NCI-H2227 treated with DMSO at 0.1 percent for 48 hours (cell line): ENCODE data around the gene RGL1.

ENCODE experiments used
- DNase-seq: peaks from one replicate; lab custom pipeline; 2025; lab: John Stamatoyannopoulos, UW

Gene RGL1

DNA sequence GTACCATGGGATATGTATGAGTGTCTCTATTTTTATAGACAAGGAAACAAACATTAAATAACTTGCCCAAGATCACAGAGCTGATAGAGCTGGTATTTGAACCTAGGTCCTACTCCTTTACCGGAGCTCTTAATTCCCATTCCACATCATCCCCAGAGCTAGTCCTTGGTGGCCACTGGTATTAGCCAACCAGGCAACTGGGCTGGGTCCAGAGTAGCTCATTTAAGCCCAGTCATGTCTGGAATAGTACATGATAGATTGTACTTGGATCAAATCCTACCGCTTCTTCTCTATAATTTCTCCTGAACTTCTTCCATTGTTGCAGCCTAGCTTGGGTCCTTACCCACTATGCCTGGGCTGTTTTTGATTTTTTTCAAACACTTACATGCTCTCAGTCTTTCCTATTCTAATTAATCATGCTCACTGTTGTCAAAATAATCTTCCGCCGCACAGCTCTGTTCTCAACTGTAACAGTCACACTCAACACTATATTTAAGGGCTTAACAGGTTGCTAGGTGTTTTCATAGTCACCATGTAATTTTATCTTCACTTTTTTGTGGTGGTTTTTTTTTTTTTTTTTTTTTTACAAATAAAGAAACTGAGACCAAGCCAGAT is 152.4 kb downstream of the RGL1 start:
- peak; percentile 60 for DNase-seq

DNA sequence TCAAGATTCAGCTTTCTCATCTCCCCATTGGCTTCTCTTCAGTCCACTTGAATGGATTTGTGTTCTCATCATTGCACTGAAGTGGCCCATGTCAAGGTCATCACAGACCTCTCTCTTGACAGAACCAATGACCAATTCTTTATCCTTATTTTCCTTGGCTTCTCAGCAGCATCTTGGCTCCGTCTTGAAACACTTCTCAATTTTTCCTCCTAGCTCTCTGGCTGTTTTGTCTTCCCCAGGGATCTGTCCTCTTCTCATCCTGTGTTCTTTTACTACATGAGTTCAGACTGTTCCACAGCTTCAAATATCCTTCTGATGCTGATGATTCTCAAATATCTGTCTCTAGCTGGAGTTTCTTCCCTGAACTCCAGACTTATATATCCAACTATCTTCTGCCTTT is 154.0 kb downstream of the RGL1 start:
- DNase-seq: no peak

DNA sequence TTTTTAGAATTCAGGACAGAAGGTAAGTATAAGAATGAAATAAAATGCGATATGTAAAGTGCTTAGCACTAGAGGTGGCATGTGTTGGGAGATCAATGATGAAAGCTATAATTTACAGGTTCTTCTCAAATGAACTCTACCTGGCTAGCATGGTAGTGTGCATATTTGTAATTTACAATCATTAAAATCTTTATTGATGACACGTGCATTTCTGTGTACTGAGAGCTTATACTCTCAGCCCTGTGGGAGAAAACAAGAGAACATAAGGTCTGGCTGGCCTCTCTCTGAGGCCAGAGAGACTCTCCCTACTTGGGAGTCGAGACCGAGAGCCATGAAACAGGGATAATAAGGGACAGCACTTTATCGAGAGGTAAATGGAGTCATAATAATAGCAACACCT is 156.2 kb downstream of the RGL1 start:
- DNase-seq: no peak

DNA sequence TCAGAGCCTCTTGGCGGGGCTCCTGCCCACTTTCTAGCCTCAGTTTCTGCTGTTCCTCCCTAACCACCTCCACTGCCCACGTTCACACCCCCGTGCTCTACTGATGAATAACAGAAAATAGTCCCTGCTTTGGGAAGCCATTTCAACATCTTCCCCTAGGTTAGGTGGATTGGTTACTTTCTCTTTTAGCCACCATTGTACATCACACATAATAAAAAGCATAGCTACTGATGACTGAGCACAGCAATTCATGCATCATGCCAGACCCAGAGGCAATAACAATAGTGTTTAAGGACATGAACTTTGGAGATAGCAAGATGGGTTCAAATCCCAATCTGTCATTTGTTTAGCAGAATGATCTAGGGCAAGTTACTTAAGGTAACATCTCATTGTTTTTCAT is 158.0 kb downstream of the RGL1 start:
- no peak for DNase-seq

DNA sequence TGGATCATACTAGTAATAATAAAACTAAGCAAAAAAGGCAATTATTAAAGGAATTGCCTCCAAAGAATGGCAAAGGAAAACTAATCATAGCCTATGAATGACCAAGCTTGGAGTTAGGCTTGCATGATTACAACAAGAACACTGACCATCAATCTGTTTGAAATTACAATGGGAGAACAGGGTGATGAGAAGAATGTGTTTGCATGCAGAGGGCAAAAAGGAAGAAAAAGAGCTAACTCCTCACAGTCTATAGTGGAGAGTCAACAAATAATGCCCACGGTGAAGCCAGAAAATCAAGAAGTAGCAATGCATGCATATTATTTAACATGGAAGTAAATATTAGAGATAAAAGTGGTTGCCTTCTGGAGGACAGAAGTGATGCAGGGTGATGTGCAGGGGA is 160.8 kb downstream of the RGL1 start:
- DNase-seq: no peak

DNA sequence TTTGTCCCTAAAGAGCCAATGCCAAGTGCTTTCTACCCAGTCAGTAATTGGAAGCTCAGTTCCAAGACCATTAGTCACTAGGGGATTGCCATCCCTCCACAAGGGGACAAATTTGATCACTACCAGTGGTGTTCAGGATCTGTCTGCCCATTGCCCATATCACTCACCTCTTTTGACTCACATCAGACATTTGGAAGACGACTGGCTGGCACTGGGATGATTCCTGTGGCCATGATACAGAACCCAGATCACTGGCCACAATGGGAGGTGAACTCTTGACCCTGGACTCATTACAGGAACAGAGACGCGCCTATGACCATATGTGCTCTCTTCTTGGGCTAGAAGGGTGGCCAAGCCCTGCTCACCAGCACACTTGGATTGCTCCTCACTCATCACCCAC is 161.6 kb downstream of the RGL1 start:
- DNase-seq: no peak

DNA sequence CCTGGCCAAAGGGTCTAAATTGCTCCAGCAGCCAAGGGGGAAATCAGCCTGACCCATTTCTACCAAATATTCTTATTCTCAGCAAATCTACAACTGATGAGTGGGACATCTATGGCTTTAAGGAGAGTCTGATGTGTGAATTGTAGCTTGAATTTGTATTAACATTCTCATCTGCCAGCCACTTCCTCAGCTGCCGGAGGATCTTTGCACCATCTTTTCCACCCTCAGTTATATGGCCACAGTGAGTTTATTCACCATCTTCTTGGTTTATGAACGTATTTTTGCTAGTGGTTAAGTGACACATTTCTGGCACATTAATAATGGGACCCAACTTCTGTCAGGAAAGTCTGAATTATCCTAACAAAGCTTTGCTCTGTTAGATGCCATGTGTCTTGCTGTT is 163.0 kb downstream of the RGL1 start:
- no peak for DNase-seq

DNA sequence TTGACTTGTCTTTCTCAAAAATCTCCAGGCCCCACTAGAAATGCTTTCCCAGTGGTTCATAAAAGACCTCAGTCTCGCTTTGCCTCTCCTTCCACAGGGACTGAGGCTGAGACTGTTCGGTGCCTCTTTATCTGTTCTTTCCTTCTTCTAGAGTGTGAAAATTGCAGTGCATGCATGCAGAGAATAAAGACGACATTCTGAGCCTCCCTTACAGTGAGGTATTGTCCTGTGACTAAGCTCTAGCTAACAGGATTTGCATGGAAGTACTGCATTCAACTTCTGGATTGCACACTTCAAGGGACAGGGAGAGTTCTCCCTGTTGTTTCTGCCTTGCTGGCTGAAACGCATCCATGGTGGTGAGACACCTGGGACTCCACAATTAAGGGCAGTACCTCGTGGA is 163.5 kb downstream of the RGL1 start:
- no peak for DNase-seq

DNA sequence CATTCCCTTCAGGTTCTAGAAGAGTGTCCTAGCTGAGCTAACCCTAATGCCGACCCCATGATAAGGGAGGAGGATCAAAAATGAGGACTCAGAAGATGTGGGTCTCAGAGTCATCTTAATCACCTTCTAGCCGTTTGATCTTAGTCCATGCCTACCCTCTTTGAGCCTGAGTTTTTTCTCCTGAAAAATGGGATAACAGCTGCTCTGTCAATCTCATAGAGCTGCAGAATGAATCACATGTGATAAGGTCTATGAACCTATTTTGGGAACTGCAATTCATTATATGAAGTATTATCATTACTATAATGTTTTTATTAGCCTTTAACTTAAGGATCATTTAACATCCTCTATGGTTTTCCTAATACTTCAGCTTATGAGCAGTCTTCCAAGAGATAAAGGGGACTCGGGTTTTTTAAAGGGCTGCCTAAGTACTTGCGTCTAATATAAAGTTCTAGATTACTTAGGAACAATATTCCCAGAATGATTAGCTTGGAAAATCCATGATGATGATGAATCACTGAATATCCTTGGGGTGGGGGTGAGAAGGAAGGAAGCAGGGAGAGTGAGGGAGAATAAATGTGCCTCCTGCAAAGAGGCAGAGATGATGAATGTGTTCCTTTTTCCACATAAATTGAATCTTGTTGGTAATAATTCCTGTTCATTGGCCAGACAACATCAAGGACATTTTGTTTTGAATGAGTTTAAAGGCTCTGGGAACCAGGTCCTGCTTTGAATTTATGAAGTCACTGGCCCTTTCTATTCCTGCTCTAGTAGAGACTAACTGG is 165.8 kb downstream of the RGL1 start:
- no peak for DNase-seq

DNA sequence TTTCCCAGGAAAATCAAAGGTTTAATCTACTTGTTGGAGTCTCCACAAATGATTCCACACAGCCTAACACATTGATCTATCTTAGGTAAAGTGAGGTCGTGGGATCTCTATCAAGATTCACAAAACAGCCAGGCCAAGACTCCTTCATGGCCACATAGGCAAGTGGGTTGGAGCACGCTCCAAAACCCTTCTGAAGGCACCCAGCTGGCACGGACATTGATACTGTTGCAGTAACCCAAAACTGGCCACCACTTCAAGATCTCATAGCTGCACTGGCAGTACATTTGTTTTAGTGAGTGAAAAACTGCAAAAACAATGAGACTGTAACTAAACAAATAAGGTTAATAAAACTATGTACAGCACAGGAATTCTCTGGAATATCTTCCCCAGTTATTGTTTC is 170.7 kb downstream of the RGL1 start:
- DNase-seq: no peak

DNA sequence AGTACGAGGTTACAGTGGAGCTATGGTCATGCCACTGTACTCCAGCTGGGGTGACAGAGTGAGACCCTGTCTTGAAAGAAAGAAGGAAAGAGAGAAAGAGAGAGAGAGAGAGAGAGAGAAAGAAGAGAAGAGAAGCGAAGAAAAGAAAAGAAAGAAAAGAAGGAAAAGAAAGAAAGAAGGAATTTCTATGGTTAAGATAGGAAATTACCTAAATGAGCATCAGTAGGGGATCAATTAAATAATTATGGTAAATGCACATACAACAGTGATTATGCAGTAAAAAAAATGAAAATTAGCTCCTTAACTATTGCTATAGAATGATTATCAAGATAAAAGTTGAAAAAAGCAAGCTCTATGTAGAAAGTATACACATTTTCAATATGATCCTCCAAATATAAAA is 172.8 kb downstream of the RGL1 start:
- no peak for DNase-seq
